Measurements from ENCODE around the gene CHN2.

CHN2 gene

DNA sequence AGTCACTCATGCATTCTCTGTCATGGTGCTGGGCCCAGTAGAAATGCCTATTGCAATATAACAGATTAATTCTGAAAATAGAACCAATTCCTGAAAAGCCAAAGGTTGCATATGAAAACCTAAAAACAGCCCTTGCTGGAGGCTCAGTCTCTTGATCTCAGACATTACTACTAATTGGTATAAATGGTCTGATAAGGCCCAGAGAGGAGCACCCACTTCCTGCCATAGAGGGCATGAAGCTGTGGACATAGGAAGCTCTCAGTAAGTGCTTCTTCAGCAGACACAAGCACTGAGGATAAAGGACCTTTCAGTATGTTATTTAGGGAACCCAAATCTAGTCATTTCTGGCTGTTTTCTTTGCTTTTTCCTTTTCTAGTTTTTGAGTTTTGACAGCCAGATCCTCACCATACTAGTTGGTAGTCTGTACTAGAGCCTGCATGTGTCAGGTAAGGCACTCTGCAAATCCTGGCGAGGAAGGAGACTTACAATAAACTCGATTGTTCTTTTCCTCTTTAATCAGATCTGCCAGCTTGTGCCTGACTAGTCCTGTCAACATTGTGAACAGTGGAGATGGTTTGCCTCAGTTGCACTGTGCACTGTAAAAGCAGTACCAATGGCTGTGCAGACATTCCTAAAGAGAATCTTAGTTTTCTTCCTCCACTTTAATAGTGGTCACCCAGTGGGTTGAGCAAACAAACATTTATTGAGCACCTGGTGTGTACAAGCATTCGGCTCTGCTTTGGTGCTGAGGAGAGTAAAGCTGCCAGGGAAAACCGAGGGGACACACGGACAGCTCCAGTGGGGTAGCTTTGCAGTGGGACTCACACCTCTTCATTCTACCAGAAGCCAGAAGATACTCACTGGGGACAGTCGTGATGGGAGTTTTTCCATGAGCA is 140.9 kb downstream of the CHN2 start:
- H3K9me3 ChIP-seq (ENCODE audit: control insufficient read depth, low read length): no peaks in the 10 kb centered on the region
- no peak overlapping the region for H3K4me3 ChIP-seq (ENCODE audit: extremely low read depth, insufficient read depth, low read length, poor library complexity, severe bottlenecking)
- no peak overlapping the region for H3K27ac ChIP-seq (ENCODE audit: low read depth, low read length, severe bottlenecking)
- H3K4me1 ChIP-seq (ENCODE audit: control insufficient read depth, insufficient read depth, low read length, poor library complexity, severe bottlenecking): peaks cover 3% of the 10 kb centered on the region
- 93 to 94% methylated on average over 5 of the region's 6 CpGs for WGBS, 2 experiments (ENCODE audit: insufficient coverage in 2 of 2)
- H3K36me3 ChIP-seq (ENCODE audit: control insufficient read depth, insufficient read depth, low read length): no peaks in the 10 kb centered on the region

DNA sequence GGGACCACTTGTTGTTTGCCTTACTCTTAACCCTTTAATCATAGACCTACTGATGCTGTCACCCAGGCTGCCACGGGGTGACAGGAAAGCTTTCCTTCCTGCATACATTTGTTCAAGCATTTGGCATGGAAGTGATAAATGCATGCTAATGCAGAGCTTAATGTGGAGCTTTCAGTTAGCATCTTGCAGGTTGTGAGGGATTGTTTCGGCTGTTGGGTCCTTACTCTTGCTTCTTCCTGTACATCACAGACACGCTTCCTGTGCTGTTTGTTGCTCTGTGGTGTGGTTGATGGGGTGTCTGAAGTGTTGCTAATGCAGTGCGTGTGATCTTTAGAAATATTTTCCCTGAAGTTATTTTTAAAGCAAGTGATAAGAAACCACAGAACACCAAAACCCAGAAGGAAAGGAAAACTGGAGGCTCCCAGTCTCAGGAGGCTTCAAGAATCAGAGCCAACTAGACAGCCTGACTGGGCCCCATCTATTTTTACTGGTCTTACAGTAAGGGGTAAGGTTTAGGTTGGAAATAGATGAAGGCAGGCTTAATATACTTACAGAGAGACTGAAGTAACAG is 143.1 kb downstream of the CHN2 start:
- WGBS, 2 experiments (ENCODE audit: insufficient coverage in 2 of 2): 86% methylated on average over 1 of the region's 4 CpGs; no CpG with 5 or more reads in 1 of the 2 experiments
- Histone ChIP-seq H3K4me3 (ENCODE audit: extremely low read depth, insufficient read depth, low read length, poor library complexity, severe bottlenecking) (no peak overlapping the region), H3K4me1 (ENCODE audit: control insufficient read depth, insufficient read depth, low read length, poor library complexity, severe bottlenecking) (peaks cover 3% of the 10 kb centered on the region), H3K27ac (ENCODE audit: low read depth, low read length, severe bottlenecking) (no peak overlapping the region), H3K36me3 (ENCODE audit: control insufficient read depth, insufficient read depth, low read length) (no peaks in the 10 kb centered on the region), H3K9me3 (ENCODE audit: control insufficient read depth, low read length) (no peaks in the 10 kb centered on the region)

DNA sequence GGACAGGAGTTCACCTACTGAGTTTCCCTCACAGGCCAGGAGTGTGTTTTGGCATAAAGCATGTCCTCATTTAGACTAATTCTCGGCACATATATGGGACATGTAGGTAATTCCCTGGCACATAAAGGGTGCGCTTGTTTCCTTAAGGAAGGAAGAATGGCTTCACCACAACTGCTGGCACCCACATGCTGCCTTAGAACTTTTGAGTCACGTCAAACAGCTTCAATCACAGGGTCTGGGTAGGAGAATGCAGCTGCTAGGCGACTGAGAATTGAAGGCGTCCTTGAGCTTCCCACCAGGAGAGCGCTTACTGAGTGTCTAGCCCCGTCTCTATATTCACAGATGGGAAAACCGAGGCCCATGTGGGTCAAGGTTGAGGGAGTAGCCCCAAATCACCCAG is 146.1 kb downstream of the CHN2 start:
- 98 to 99% methylated on average over 6 to 8 of the region's 8 CpGs for WGBS, 2 experiments (ENCODE audit: insufficient coverage in 2 of 2)
- H3K36me3 ChIP-seq (ENCODE audit: control insufficient read depth, insufficient read depth, low read length): no peaks in the 10 kb centered on the region
- H3K4me1 ChIP-seq (ENCODE audit: control insufficient read depth, insufficient read depth, low read length, poor library complexity, severe bottlenecking): peaks cover 3% of the 10 kb centered on the region
- H3K27ac ChIP-seq (ENCODE audit: low read depth, low read length, severe bottlenecking): no peak overlapping the region
- H3K4me3 ChIP-seq (ENCODE audit: extremely low read depth, insufficient read depth, low read length, poor library complexity, severe bottlenecking): no peak overlapping the region
- H3K9me3 ChIP-seq (ENCODE audit: control insufficient read depth, low read length): no peaks in the 10 kb centered on the region

DNA sequence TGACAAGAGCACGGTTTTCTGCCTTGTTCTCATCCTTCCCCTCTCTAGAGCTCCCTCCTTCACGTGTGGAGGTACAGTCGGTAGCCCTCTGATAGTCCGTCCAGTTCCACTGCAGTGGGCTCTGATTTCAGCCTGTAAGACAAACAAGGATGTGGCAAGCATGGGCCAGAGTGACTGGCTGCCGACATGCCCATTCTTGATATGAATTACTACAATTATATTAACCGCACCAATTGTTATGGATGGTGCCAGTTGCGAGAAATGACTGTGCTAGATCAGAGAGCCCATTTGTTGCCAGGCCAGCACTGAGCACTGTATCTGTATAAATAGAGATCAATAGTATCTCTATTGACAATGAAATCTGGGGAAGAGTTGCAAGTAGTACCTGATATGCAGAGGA is 146.6 kb downstream of the CHN2 start:
- Histone ChIP-seq H3K27ac (ENCODE audit: low read depth, low read length, severe bottlenecking) (no peak overlapping the region), H3K9me3 (ENCODE audit: control insufficient read depth, low read length) (no peaks in the 10 kb centered on the region), H3K36me3 (ENCODE audit: control insufficient read depth, insufficient read depth, low read length) (no peaks in the 10 kb centered on the region), H3K4me1 (ENCODE audit: control insufficient read depth, insufficient read depth, low read length, poor library complexity, severe bottlenecking) (peaks cover 3% of the 10 kb centered on the region), H3K4me3 (ENCODE audit: extremely low read depth, insufficient read depth, low read length, poor library complexity, severe bottlenecking) (no peak overlapping the region)
- WGBS, 2 experiments (ENCODE audit: insufficient coverage in 2 of 2): 85 to 93% methylated on average over 5 of the region's 7 CpGs

- WGBS, 2 experiments (ENCODE audit: insufficient coverage in 2 of 2): 100% methylated on average over 1 of the region's 3 CpGs; no CpG with 5 or more reads in 1 of the 2 experiments
- Histone ChIP-seq H3K4me1 (ENCODE audit: control insufficient read depth, insufficient read depth, low read length, poor library complexity, severe bottlenecking) (peaks cover 2% of the 10 kb centered on the region), H3K4me3 (ENCODE audit: extremely low read depth, insufficient read depth, low read length, poor library complexity, severe bottlenecking) (no peak overlapping the region), H3K9me3 (ENCODE audit: control insufficient read depth, low read length) (no peaks in the 10 kb centered on the region), H3K36me3 (ENCODE audit: control insufficient read depth, insufficient read depth, low read length) (no peaks in the 10 kb centered on the region), H3K27ac (ENCODE audit: low read depth, low read length, severe bottlenecking) (no peak overlapping the region)
Observed at GRCh38 chr7:29342761-29343160, 148.2 kb downstream of the CHN2 start.

GRCh38 chr7:29343399-29343798 is 148.8 kb downstream of the CHN2 start:
- 84 to 100% methylated on average over 2 of the region's 2 CpGs for WGBS, 2 experiments (ENCODE audit: insufficient coverage in 2 of 2)

GRCh38 chr7:29344334-29344978 is 149.9 kb downstream of the CHN2 start:
- no peaks in the 10 kb centered on the region for H3K9me3 ChIP-seq (ENCODE audit: control insufficient read depth, low read length)
- no peaks in the 10 kb centered on the region for H3K36me3 ChIP-seq (ENCODE audit: control insufficient read depth, insufficient read depth, low read length)
- 90 to 97% methylated on average over 4 of the region's 4 CpGs for WGBS, 2 experiments (ENCODE audit: insufficient coverage in 2 of 2)

More at GRCh38 chr7:29343399-29343798, 148.8 kb downstream of the CHN2 start:
- H3K27ac ChIP-seq (ENCODE audit: low read depth, low read length, severe bottlenecking): no peak overlapping the region
- H3K36me3 ChIP-seq (ENCODE audit: control insufficient read depth, insufficient read depth, low read length): no peaks in the 10 kb centered on the region
- H3K9me3 ChIP-seq (ENCODE audit: control insufficient read depth, low read length): no peaks in the 10 kb centered on the region
- no peak overlapping the region for H3K4me3 ChIP-seq (ENCODE audit: extremely low read depth, insufficient read depth, low read length, poor library complexity, severe bottlenecking)
- H3K4me1 ChIP-seq (ENCODE audit: control insufficient read depth, insufficient read depth, low read length, poor library complexity, severe bottlenecking): no peaks in the 10 kb centered on the region

GRCh38 chr7:29345590-29345989 is 151.0 kb downstream of the CHN2 start:
- WGBS, 2 experiments (ENCODE audit: insufficient coverage in 2 of 2): 71 to 82% methylated on average over 8 to 9 of the region's 9 CpGs
- no peaks in the 10 kb centered on the region for H3K4me1 ChIP-seq (ENCODE audit: control insufficient read depth, insufficient read depth, low read length, poor library complexity, severe bottlenecking)
- no peaks in the 10 kb centered on the region for H3K36me3 ChIP-seq (ENCODE audit: control insufficient read depth, insufficient read depth, low read length)

More at GRCh38 chr7:29344334-29344978, 149.9 kb downstream of the CHN2 start:
- H3K4me3 ChIP-seq (ENCODE audit: extremely low read depth, insufficient read depth, low read length, poor library complexity, severe bottlenecking): no peak overlapping the region
- no peaks in the 10 kb centered on the region for H3K4me1 ChIP-seq (ENCODE audit: control insufficient read depth, insufficient read depth, low read length, poor library complexity, severe bottlenecking)
- no peak overlapping the region for H3K27ac ChIP-seq (ENCODE audit: low read depth, low read length, severe bottlenecking)

DNA sequence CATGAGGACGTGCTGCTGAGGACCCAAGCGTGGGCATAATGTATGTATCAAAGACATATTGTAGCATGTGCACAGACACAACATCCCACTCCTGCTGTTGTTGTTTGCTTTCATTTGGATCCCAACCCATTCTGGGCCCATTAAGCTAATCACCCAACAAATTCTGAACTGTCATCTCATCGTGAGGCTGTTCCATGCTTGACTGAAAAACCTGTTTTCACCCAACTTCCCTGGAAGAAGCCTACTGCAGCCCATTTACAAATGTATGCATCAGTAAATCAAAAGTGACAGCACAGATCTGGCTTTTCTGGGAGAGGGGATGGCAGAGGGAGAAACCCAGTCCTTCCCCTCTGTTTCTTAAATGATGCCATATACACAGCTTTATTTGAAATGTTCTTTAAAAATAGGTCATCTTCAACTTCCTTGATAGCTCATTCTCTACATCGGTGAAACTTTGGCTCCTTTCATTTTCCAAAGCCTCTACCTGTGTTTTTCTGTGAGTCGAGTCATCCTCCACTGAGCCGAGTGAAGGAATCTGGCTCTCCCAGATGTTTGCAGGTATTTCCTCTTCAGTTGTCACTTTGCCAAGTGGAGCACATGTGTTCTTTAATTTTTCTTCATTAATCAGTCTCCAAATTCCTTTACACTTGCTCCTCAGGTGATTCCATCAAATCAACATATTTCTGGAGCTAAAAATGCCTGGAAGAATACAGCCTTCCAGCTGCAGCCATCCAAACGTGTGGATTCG is 151.8 kb downstream of the CHN2 start:
- Histone ChIP-seq H3K4me3 (ENCODE audit: extremely low read depth, insufficient read depth, low read length, poor library complexity, severe bottlenecking) (no peak overlapping the region), H3K36me3 (ENCODE audit: control insufficient read depth, insufficient read depth, low read length) (no peaks in the 10 kb centered on the region), H3K27ac (ENCODE audit: low read depth, low read length, severe bottlenecking) (no peak overlapping the region), H3K9me3 (ENCODE audit: control insufficient read depth, low read length) (no peaks in the 10 kb centered on the region), H3K4me1 (ENCODE audit: control insufficient read depth, insufficient read depth, low read length, poor library complexity, severe bottlenecking) (no peaks in the 10 kb centered on the region)
- 86 to 95% methylated on average over 7 to 8 of the region's 8 CpGs for WGBS, 2 experiments (ENCODE audit: insufficient coverage in 2 of 2)

More at GRCh38 chr7:29345590-29345989, 151.0 kb downstream of the CHN2 start:
- no peak overlapping the region for H3K4me3 ChIP-seq (ENCODE audit: extremely low read depth, insufficient read depth, low read length, poor library complexity, severe bottlenecking)
- H3K9me3 ChIP-seq (ENCODE audit: control insufficient read depth, low read length): no peaks in the 10 kb centered on the region
- H3K27ac ChIP-seq (ENCODE audit: low read depth, low read length, severe bottlenecking): no peak overlapping the region

DNA sequence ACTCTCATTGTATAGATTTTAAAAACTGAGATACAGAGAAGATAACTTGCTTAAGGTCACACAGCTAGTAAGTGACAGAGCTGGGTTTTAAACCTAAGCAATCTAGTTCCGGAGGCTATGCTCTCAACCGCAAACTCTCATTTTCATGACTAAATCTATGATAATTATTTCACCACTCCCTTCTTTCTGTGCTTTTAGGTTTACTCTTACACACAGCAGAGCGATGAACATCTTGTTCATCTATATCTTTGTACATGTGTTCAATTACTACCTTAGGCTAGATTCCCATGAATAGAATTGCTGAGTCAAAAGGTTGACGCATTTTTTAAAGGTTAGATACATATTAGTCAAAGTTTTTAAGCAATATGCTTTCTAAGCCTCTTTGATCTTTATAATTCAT is 154.8 kb downstream of the CHN2 start:
- no peaks in the 10 kb centered on the region for H3K36me3 ChIP-seq (ENCODE audit: control insufficient read depth, insufficient read depth, low read length)
- no peak overlapping the region for H3K4me3 ChIP-seq (ENCODE audit: extremely low read depth, insufficient read depth, low read length, poor library complexity, severe bottlenecking)
- 94 to 100% methylated on average over 2 of the region's 4 CpGs for WGBS, 2 experiments (ENCODE audit: insufficient coverage in 2 of 2)
- no peak overlapping the region for H3K27ac ChIP-seq (ENCODE audit: low read depth, low read length, severe bottlenecking)
- no peaks in the 10 kb centered on the region for H3K4me1 ChIP-seq (ENCODE audit: control insufficient read depth, insufficient read depth, low read length, poor library complexity, severe bottlenecking)
- no peaks in the 10 kb centered on the region for H3K9me3 ChIP-seq (ENCODE audit: control insufficient read depth, low read length)
